HepG2 (cell line): Measurements from ENCODE around the gene RUSF1. TPM values are rescaled to one million over a fixed set of nuclear protein-coding genes. Genes with fewer than 3 reads are reported as not detected.

Experiments
- ATF1 ChIP-seq: IDR thresholded peaks from 2 replicates; pipeline ENCODE4 v1.6.1; 2016; ENCODE audit warnings: mild to moderate bottlenecking, control low read depth
- GABPA ChIP-seq, 2 experiments: IDR thresholded peaks; 2 replicates each; pipeline ENCODE4 v1.6.1; 2011 to 2016; ENCODE audit warnings: low read depth in 2 of 2, low read length in 1 of 2, missing biosample characterization in 1 of 2, missing genetic modification characterization in 1 of 2
- IKZF4 ChIP-seq: sonication (generic); formaldehyde crosslinking; IDR thresholded peaks from 2 replicates; pipeline ENCODE4 v1.5.1; 2020; ENCODE audit warnings: borderline replicate concordance, mild to moderate bottlenecking, low read depth, missing genetic modification reagents; ENCODE audit errors: not compliant biosample characterization
- KMT2B ChIP-seq: IDR thresholded peaks from 2 replicates; pipeline ENCODE4 v1.6.1; 2016; ENCODE audit warnings: missing genetic modification reagents, missing compliant biosample characterization
- NR2F6 ChIP-seq, 2 experiments: IDR thresholded peaks; 2 replicates each; pipeline ENCODE4 v1.6.1; 2016; ENCODE audit warnings: antibody characterized with exemption in 1 of 2, mild to moderate bottlenecking in 1 of 2
- PRMT3 ChIP-seq: sonication (generic); formaldehyde crosslinking; IDR thresholded peaks from 2 replicates; pipeline ENCODE4 v1.8.1; 2022; ENCODE audit warnings: low read depth, mild to moderate bottlenecking, moderate library complexity, missing genetic modification reagents, borderline replicate concordance
- RBFOX2 ChIP-seq: fragments of 200-400 bp; formaldehyde crosslinking; IDR thresholded peaks from 2 replicates; pipeline ENCODE4 v1.6.1; 2017; ENCODE audit warnings: low read depth, mild to moderate bottlenecking, low read length
- ZKSCAN5 ChIP-seq: sonication (generic); formaldehyde crosslinking; IDR thresholded peaks from 2 replicates; pipeline ENCODE4 v1.5.1; 2020; ENCODE audit warnings: mild to moderate bottlenecking, missing genetic modification reagents
- ZNF124 ChIP-seq: sonication (generic); formaldehyde crosslinking; IDR thresholded peaks from 2 replicates; pipeline ENCODE4 v1.4.0; 2020; ENCODE audit warnings: missing genetic modification reagents
- ZNF136 ChIP-seq: sonication (generic); formaldehyde crosslinking; IDR thresholded peaks from 2 replicates; pipeline ENCODE4 v1.8.1; 2022; ENCODE audit warnings: low read depth, mild to moderate bottlenecking, moderate library complexity, missing genetic modification reagents
- ZNF484 ChIP-seq: sonication (generic); formaldehyde crosslinking; IDR thresholded peaks from 2 replicates; pipeline ENCODE4 v1.5.1; 2020; ENCODE audit warnings: mild to moderate bottlenecking, low read depth, missing genetic modification reagents, borderline replicate concordance
- polyA plus RNA-seq, 8 experiments: library from polyadenylated mRNA; depleted of rRNA in 3 of 8; stranded (reverse) in 7 of 8; unstranded in 1 of 8; fragments of >200 nt; fragmentation: Illumina TruSeq in 4 of 8; extraction: Trizol in 4 of 8; gene quantifications; 2 replicates each; pipeline versions ENCODE4 v1.2.1 to v1.2.3, GENCODE V29; 2011 to 2016; ENCODE audit warnings: low read depth in 4 of 8, missing spikeins in 1 of 8, mixed read lengths in 1 of 8; ENCODE audit not compliant: insufficient read depth in 1 of 8
- total RNA-seq, 5 experiments: library from RNA; depleted of rRNA; stranded (reverse); fragments of >200 nt; fragmentation: Illumina TruSeq; extraction: Trizol; gene quantifications; 2 replicates each; pipeline ENCODE4 v1.2.3, GENCODE V29; 2016; ENCODE audit warnings: low read depth in 1 of 5
- TF ChIP-seq, protein P1 (sequence below): sonication (generic); formaldehyde crosslinking; IDR thresholded peaks from 2 replicates; pipeline ENCODE4 v1.5.1; 2020; ENCODE audit warnings: missing genetic modification reagents, mild to moderate bottlenecking, borderline replicate concordance
- TF ChIP-seq, protein P2 (sequence below): sonication (generic); formaldehyde crosslinking; conservative IDR thresholded peaks from 2 replicates; pipeline ENCODE4 v1.8.1; 2023; ENCODE audit warnings: missing genetic modification reagents
- TF ChIP-seq, protein P3 (sequence below): sonication (generic); formaldehyde crosslinking; IDR thresholded peaks from 2 replicates; pipeline ENCODE4 v1.8.1; 2023; ENCODE audit warnings: missing genetic modification reagents, mild to moderate bottlenecking, borderline replicate concordance
- TF ChIP-seq, protein P4 (sequence below): sonication (generic); formaldehyde crosslinking; IDR thresholded peaks from 2 replicates; pipeline ENCODE4 v1.8.0; 2023; ENCODE audit warnings: mild to moderate bottlenecking, missing genetic modification reagents
- TF ChIP-seq, protein P5 (sequence below): sonication (generic); formaldehyde crosslinking; IDR thresholded peaks from 2 replicates; pipeline ENCODE4 v1.4.0; 2020; ENCODE audit warnings: missing genetic modification reagents
- TF ChIP-seq, protein P6 (sequence below): fragments of 450-650 bp; IDR thresholded peaks from 2 replicates; pipeline ENCODE4 v1.6.1; 2017; ENCODE audit warnings: mild to moderate bottlenecking

RUSF1 gene
- total and polyA plus RNA-seq, 2 of the 13 experiments (the other 11 are each of a cell fraction or from before 2014, with no cell fraction given), result 40.8 to 50.2 TPM

DNA sequence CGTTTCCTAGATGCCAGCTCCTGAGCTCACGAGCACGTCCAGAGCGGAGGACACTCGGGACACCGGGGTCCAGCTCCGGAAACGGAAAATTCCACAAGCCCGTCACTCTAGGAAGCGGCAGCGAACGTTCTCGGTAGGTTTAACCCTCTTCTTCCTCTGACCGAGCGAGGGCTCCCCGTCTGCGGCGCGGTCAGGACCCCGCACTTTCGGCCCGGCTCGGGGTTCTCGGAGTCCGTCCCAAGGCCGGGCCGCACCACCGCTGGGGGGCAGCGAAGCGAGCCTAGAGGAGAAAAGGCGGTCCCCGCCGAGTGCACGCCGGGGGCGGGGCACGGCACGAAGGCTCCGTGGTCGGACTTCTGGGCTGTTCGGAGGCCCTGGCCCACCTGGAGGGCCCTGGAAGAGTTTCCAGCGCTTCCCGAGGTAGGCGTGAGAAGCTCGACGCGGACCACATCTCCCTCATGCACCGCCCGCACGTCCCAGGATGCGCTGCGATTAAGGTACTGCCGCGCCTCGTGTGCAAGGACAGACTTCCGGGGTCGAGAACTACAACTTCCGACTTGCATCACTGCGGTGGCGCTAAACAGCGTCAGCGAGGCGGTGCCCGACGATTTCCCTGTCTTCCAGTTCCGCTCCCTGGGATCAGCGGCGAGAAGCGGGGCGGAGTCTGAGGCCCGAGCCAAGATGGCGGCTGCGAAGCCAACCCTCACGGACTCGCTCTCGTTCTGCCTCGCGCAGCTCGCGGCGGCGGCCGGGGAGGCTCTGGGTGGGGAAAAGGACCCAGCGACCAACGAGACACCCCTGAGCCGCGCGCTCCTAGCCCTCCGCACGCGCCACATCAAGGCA lies 49.1 kb downstream of the RUSF1 start, which contains the start of gene ARMC5 (continued):
- peak; percentile 98 for TF ChIP-seq RBFOX2
- TF ChIP-seq, protein P1, sequence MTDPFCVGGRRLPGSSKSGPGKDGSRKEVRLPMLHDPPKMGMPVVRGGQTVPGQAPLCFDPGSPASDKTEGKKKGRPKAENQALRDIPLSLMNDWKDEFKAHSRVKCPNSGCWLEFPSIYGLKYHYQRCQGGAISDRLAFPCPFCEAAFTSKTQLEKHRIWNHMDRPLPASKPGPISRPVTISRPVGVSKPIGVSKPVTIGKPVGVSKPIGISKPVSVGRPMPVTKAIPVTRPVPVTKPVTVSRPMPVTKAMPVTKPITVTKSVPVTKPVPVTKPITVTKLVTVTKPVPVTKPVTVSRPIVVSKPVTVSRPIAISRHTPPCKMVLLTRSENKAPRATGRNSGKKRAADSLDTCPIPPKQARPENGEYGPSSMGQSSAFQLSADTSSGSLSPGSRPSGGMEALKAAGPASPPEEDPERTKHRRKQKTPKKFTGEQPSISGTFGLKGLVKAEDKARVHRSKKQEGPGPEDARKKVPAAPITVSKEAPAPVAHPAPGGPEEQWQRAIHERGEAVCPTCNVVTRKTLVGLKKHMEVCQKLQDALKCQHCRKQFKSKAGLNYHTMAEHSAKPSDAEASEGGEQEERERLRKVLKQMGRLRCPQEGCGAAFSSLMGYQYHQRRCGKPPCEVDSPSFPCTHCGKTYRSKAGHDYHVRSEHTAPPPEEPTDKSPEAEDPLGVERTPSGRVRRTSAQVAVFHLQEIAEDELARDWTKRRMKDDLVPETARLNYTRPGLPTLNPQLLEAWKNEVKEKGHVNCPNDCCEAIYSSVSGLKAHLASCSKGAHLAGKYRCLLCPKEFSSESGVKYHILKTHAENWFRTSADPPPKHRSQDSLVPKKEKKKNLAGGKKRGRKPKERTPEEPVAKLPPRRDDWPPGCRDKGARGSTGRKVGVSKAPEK (CRISPR knock-in tag), result no peak
- TF ChIP-seq, protein P2, sequence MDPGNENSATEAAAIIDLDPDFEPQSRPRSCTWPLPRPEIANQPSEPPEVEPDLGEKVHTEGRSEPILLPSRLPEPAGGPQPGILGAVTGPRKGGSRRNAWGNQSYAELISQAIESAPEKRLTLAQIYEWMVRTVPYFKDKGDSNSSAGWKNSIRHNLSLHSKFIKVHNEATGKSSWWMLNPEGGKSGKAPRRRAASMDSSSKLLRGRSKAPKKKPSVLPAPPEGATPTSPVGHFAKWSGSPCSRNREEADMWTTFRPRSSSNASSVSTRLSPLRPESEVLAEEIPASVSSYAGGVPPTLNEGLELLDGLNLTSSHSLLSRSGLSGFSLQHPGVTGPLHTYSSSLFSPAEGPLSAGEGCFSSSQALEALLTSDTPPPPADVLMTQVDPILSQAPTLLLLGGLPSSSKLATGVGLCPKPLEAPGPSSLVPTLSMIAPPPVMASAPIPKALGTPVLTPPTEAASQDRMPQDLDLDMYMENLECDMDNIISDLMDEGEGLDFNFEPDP (CRISPR knock-in tag), result 0 out of 2 replicates have a peak, but pooled peaks have one; percentile 74
- TF ChIP-seq, protein P3, sequence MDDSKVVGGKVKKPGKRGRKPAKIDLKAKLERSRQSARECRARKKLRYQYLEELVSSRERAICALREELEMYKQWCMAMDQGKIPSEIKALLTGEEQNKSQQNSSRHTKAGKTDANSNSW (CRISPR knock-in tag), result peak; percentile 85; the same call in 1 of the 2 replicates
- no peak for TF ChIP-seq IKZF4 (CRISPR knock-in tag)
- TF ChIP-seq PRMT3 (CRISPR knock-in tag), result no peak
- no peak for TF ChIP-seq ZNF484 (CRISPR knock-in tag)
- TF ChIP-seq, protein P4, sequence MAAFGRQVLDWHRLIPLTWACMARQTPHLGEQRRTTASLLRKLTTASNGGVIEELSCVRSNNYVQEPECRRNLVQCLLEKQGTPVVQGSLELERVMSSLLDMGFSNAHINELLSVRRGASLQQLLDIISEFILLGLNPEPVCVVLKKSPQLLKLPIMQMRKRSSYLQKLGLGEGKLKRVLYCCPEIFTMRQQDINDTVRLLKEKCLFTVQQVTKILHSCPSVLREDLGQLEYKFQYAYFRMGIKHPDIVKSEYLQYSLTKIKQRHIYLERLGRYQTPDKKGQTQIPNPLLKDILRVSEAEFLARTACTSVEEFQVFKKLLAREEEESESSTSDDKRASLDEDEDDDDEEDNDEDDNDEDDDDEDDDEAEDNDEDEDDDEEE (CRISPR knock-in tag), result peak; percentile 88
- peak; percentile 94; the same call in 1 of the 2 replicates for TF ChIP-seq ZNF136 (CRISPR knock-in tag)
- 0 out of 2 replicates have a peak, but pooled peaks have one; percentile 11 for TF ChIP-seq ZKSCAN5 (CRISPR knock-in tag)
- TF ChIP-seq KMT2B, result peak; percentile 69
- no peak for TF ChIP-seq NR2F6 (IDR thresholded peaks at IDR 0.05)
- peak; percentile 70 for TF ChIP-seq NR2F6 (CRISPR knock-in tag; IDR thresholded peaks at IDR 0.05)
- TF ChIP-seq ATF1, result peak; percentile 95
- TF ChIP-seq GABPA (IDR thresholded peaks at IDR 0.05; ENCODE audit: low read depth, low read length), result peak; percentile 85
- TF ChIP-seq GABPA (CRISPR knock-in tag; IDR thresholded peaks at IDR 0.05; ENCODE audit: low read depth), result peak; percentile 95
- TF ChIP-seq, protein P5, sequence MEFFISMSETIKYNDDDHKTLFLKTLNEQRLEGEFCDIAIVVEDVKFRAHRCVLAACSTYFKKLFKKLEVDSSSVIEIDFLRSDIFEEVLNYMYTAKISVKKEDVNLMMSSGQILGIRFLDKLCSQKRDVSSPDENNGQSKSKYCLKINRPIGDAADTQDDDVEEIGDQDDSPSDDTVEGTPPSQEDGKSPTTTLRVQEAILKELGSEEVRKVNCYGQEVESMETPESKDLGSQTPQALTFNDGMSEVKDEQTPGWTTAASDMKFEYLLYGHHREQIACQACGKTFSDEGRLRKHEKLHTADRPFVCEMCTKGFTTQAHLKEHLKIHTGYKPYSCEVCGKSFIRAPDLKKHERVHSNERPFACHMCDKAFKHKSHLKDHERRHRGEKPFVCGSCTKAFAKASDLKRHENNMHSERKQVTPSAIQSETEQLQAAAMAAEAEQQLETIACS (CRISPR knock-in tag), result peak; percentile 65; the same call in 1 of the 2 replicates
- TF ChIP-seq ZNF124, result peak; percentile 78; the same call in 1 of the 2 replicates
- TF ChIP-seq, protein P6, sequence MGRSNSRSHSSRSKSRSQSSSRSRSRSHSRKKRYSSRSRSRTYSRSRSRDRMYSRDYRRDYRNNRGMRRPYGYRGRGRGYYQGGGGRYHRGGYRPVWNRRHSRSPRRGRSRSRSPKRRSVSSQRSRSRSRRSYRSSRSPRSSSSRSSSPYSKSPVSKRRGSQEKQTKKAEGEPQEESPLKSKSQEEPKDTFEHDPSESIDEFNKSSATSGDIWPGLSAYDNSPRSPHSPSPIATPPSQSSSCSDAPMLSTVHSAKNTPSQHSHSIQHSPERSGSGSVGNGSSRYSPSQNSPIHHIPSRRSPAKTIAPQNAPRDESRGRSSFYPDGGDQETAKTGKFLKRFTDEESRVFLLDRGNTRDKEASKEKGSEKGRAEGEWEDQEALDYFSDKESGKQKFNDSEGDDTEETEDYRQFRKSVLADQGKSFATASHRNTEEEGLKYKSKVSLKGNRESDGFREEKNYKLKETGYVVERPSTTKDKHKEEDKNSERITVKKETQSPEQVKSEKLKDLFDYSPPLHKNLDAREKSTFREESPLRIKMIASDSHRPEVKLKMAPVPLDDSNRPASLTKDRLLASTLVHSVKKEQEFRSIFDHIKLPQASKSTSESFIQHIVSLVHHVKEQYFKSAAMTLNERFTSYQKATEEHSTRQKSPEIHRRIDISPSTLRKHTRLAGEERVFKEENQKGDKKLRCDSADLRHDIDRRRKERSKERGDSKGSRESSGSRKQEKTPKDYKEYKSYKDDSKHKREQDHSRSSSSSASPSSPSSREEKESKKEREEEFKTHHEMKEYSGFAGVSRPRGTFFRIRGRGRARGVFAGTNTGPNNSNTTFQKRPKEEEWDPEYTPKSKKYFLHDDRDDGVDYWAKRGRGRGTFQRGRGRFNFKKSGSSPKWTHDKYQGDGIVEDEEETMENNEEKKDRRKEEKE, result no peak
